HCT116 (cell line): Measurements from ENCODE around the gene NEDD4L.

Experiments used
- CTCF ChIP-seq, 3 experiments: fragments of 200-600 bp in 1 of 3; sonication (generic) in 1 of 3; IDR thresholded peaks in 2 of 3; conservative IDR thresholded peaks in 1 of 3; 2 replicates each; pipeline ENCODE4 v1.5.1; 2012 to 2017; ENCODE audit warnings: low read depth in 2 of 3, low read length in 2 of 3, antibody characterized with exemption in 1 of 3, borderline replicate concordance in 1 of 3, control low read depth in 1 of 3, mild to moderate bottlenecking in 1 of 3, mixed read lengths in 1 of 3, mixed run types in 1 of 3, moderate library complexity in 1 of 3; ENCODE audit not compliant: insufficient read depth in 1 of 3
- EZH2 ChIP-seq: fragments of 200-600 bp; sonication (generic); IDR thresholded peaks from 2 replicates; pipeline ENCODE4 v1.6.1; 2017; ENCODE audit warnings: antibody characterized with exemption, mixed run types
- POLR2A ChIP-seq: IDR thresholded peaks from 2 replicates; pipeline ENCODE4 v1.7.0; 2011; ENCODE audit warnings: borderline replicate concordance; ENCODE audit not compliant: insufficient read depth, insufficient read length; ENCODE audit errors: extremely low read depth
- POLR2AphosphoS5 ChIP-seq: IDR thresholded peaks from 2 replicates; pipeline ENCODE4 v1.6.1; 2011; ENCODE audit warnings: mild to moderate bottlenecking, low read depth, low read length, moderate library complexity
- ZBTB33 ChIP-seq: IDR thresholded peaks from 2 replicates; pipeline ENCODE4 v1.6.1; 2011; ENCODE audit warnings: mild to moderate bottlenecking, low read length, moderate library complexity; ENCODE audit not compliant: insufficient replicate concordance; ENCODE audit errors: extremely low read depth
- ZFX ChIP-seq: fragments of 450-650 bp; IDR thresholded peaks from 2 replicates; pipeline ENCODE4 v1.6.1; 2017
- ZNF274 ChIP-seq: fragments of 200-500 bp; sonication (Bioruptor generic); IDR thresholded peaks from 2 replicates; pipeline ENCODE4 v1.6.1; 2014; ENCODE audit warnings: mild to moderate bottlenecking, low read depth, low read length, inconsistent platforms

GRCh38 chr18:58101291-58101794 is 57.3 kb downstream of the NEDD4L start:
- no peak for TF ChIP-seq EZH2
- no peak for TF ChIP-seq POLR2AphosphoS5
- TF ChIP-seq ZBTB33, result no peak
- no peak for TF ChIP-seq CTCF (IDR thresholded peaks at IDR 0.05 in 2 of 3, conservative IDR thresholded peaks at IDR 0.05 in 1 of 3; ENCODE audit: borderline replicate concordance in 1 of 3, insufficient read depth in 1 of 3, low read depth in 2 of 3, low read length in 2 of 3)
- TF ChIP-seq POLR2A, result no peak
- no peak for TF ChIP-seq ZNF274
- TF ChIP-seq ZFX, result no peak
